Coronary artery (tissue), 2 donors: Measurements from ENCODE around the gene TUBA4A.
A peak's percentile ranks its signal among the peaks of the same experiment; 100 is the strongest.

Experiments used
- DNase-seq: peaks from one replicate; pipeline ENCODE4 v3.0.0-alpha.2; 2017; ENCODE audit warnings: low spot score
- H3K27ac ChIP-seq, 2 donors: fragments of 200-600 bp; sonication (generic); one replicate each; pipeline ENCODE4 v1.5.1; 2016 to 2019
- H3K4me3 ChIP-seq: fragments of 200-600 bp; sonication (generic); 2 replicates; pipeline ENCODE4 v1.5.1; 2016; ENCODE audit warnings: mild to moderate bottlenecking, moderate library complexity
- CTCF ChIP-seq: fragments of 200-600 bp; sonication (generic); IDR thresholded peaks from one replicate; pipeline ENCODE4 v1.5.1; 2019; ENCODE audit warnings: antibody characterized with exemption

The TUBA4A gene

GRCh38 chr2:219214786-219215185 is 38.9 kb downstream of the TUBA4A start:
- Histone ChIP-seq H3K4me3 (no peak overlapping the region), H3K27ac (no peak overlapping the region)
- TF ChIP-seq CTCF, result no peak
- DNase-seq, result no peak

GRCh38 chr2:219214141-219214540 is 39.6 kb downstream of the TUBA4A start:
- no peak for TF ChIP-seq CTCF
- Histone ChIP-seq H3K27ac (no peak overlapping the region), H3K4me3 (no peak overlapping the region)
- DNase-seq, result peak; percentile 46

- no peak for TF ChIP-seq CTCF
- Histone ChIP-seq H3K27ac (no peak overlapping the region), H3K4me3 (no peak overlapping the region)
- peak; percentile 47 for DNase-seq
Measured at GRCh38 chr2:219213486-219214071, 40.1 kb downstream of the TUBA4A start.

GRCh38 chr2:219213026-219213415 is 40.7 kb downstream of the TUBA4A start:
- Histone ChIP-seq H3K27ac (no peak overlapping the region), H3K4me3 (no peak overlapping the region)
- TF ChIP-seq CTCF, result no peak
- DNase-seq, result no peak

- Histone ChIP-seq H3K27ac (no peak overlapping the region), H3K4me3 (no peak overlapping the region)
- TF ChIP-seq CTCF, result no peak
- no peak for DNase-seq
Measured at GRCh38 chr2:219210886-219211362, 42.8 kb downstream of the TUBA4A start.

- no peak for DNase-seq
- TF ChIP-seq CTCF, result no peak
- no peak overlapping the region for H3K27ac ChIP-seq
- no peak overlapping the region for H3K4me3 ChIP-seq
Measured at GRCh38 chr2:219210196-219210885, 43.4 kb downstream of the TUBA4A start.
